SIG-M5 (cell line): ENCODE results near the gene TMEM150C.
"Not testable (repeated sequence)": the region's sequence is repeated elsewhere in the genome, so short reads cannot be mapped to it uniquely, and the experiment has no call there.

Source experiments
- DNase-seq: peaks from one replicate; lab custom pipeline; 2025; lab: John Stamatoyannopoulos, UW

Gene TMEM150C

DNA sequence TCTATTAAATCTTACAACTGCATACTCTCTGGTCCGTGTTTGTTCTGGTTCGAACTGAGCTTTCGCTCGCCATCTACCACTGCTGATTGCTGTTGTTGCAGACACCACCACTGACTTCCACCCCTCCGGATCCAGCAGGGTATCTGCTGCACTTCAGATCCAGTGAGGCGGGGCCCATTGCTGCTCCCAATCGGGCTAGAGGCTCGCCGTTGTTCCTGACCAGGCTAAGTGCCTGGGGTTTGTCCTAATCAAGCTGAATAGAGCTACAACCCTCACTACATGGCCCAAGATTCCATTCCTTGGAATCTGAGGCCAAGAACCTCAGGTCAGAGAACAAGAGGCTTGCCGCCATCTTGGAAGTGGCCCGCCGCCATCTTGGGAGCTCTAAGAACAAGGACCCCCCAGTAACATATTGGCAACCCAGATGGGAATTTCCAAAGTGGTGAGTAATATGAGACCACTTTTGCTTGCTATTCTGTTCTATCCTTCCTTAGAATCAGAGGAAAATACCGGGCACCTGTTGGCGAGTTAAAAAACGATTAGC lies 88.1 kb downstream of the TMEM150C start:
- no peak for DNase-seq

DNA sequence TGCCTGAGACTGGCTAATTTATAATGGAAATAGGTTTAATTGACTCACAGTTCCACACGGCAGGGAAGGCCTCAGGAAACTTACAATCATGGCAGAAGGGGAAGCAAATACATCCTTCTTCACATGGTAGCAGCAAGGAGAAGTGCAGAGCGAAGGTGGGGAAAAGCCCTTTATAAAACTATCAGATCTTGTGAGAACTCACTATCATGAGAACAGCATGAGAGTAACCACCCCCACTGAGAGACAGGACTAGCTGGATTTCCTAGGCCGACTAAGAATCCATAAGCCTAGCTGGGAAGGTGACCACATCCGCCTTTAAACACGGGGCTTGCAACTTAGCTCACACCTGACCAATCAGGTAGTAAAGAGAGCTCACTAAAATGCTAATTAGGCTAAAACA lies 88.7 kb downstream of the TMEM150C start:
- not testable (repeated sequence) for DNase-seq

DNA sequence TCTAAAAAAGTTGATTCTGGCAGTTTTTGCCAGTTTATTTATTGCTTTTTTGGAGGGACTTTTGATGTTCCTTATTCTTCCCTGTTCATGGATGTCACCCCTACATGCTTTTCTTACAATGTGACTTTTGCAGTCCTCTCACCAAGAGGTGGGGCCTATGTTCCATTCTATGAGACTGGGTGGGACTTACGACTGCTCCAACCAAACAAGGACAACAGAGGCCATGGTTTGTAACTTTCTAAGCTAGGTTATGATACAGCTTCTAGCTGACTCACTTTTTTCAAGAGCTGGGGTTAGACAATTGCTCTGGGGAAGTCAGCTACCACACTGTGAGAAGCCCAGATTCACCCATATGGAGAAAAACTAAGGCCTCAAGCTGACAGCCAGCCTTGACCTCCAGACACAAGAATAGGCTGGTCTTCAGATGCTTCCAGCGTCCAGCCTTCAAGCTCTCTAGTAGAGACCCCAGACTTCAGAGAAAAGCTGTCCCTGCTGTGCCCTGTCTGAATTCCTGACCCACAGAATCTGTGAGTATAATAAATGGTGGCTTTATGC lies 91.9 kb downstream of the TMEM150C start:
- no peak for DNase-seq

DNA sequence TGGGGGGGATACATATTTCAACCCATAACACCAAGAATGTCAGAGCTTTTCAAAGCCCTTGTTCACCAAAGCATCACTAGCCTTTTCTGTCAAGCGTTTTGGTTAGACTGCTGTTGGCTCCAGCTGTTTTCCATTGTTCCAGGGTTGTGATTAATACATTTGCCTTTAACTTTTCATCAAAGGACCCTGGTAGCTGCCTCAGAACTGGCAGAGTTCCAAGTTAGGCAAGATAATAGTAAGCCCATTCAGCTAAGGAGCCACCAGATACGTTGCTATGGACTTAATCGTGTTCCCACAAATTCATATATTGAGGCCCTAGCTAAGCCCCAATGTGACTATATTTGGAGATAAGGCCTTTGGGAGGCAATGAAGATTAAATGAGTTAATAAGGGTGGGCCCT lies 94.3 kb downstream of the TMEM150C start:
- DNase-seq: no peak

DNA sequence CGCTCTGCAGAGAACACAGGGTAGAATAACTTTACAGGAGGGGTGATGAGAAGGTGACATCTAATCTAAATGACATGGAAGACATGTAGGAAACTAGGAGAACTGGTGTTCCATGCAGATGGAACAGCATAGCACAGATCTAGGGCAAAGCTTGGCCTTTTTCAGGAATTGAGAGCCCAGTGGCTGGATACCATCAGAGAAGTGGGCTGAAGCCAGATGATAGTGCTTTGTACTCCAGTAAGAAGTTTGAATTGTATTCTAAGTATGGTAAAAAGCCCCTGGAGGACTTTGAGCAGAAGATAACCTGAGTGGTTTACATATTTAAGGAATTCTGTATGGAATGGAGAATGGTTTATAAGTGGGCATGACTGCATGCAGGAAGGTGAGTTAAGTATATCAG lies 98.6 kb downstream of the TMEM150C start:
- DNase-seq: no peak

DNA sequence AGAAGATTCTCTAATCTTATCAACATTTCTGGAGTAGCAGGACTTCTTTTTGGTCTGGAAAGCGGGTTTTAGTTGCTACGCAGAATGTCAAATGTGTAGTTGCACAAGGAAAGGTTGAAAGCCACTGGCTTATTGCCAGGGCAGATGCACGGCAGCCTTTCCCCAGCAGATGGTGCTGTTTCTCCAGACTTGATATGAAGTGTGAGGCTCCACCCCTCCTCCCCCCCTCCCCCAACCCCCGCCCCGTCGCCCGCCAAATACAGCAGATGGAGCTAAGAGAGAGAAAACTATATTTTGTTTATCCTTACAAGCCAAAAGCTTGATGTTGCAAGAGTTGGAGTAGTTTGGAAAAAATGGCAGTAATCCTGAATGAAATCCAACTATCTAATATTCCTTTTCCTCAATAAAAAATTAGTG lies 99.4 kb downstream of the TMEM150C start:
- DNase-seq: no peak

DNA sequence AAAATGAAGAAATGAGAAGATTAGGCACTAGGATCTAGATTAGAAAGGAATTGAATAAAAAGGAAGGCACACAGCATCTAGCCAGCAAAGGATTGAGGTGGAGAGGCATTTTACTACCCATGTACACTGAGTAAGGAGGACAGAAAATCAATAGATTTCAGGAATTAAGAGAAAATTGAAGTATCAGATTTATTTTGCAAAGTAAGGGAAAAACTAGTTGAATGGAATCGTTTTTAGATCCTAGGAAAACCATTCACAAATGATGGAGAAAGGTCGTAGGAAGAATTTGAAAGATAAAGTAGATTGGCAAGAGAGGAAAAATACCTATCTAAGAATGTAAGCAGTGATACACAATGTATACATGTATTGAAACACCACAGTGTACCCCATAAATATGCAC lies 100.1 kb downstream of the TMEM150C start:
- no peak for DNase-seq

DNA sequence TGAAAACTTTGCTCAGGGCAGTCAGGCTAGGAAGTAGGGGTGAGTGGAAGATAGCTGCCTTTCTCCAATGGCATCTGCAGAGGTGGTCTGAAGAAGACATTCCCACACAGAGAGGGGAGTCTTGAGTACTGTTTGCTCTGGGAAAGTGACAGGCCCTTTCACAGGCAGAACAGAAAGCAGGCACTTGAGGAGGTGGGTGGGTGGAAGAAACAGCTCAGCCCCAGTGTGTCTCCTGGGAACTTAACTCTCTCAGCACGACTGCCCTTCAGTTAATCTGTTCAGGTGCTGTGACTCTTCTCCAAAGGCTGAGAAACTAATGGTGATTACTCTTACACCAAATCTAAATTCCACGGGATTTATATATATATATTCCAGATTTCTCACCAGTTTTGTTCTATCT lies 103.1 kb downstream of the TMEM150C start:
- no peak for DNase-seq

DNA sequence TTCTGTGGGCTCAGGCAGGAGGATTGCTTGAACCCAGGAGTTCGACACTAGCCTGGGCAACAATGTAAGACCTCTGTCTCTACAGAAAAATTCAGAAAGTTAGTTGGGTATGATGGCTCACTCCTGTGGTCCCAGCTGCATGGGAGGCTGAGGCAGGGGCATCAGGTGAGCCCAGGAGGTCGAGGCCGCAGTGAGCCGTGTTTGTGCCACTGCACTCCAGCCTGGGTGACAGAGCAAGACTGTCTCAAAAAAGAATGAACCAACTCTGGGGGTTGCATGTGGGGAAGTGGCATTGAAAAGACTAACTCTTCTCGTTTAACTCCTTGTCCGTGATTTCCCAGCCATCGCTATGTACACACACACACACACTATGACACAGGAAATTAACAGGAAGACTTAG lies 104.5 kb downstream of the TMEM150C start:
- no peak for DNase-seq

DNA sequence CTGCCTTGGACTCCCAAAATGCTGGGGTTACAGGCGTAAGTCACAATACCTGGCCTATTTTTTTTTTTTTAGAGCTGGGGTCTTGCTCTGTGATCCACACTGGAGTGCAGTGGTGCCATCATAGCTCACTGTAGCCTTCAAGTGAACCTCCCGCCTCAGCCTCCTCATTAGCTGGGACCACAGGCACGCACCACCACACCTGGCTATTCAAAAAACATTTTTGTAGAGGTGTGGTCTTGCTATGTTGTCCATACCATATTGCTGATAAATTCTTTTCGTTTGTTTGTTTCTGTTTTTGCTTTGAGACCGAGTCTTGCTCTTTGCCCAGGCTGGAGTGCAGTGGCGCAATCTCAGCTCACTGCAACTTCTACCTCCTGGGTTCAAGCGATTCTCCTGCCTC lies 109.8 kb downstream of the TMEM150C start:
- no peak for DNase-seq

DNA sequence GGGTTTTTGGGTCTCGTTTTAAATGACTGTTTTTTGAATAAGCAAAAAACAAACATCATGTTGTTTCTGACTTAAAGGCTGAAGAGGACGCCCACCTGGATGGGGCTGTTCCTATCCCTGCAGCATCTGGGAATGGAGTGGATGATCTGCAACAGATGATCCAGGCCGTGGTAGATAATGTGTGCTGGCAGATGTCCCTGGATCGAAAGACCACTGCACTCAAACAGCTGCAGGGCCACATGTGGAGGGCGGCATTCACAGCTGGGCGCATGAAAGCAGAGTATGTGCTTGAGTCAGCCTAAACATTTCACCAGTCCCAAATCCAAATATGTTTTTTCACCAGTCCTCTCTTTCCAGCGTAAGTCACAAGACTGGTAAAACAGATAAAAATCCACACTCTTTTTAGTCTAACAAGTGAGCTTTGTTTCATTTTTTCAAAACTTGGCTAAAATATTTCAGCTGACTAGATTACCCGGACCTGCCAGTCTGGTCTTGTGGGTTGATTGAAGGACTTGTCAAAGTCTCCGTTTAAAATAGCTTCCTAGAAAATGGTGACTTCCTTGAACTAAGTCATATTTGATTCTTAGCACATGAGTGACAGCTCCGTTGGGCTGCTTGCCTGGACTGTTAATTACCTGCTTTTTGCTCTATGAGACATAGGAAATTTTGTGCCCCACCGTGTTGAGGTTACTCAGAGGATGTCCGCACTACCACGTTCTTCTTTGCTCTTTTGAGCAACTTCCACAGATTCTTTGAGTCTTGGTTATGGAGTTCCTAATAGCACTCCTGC lies 110.6 kb downstream of the TMEM150C start:
- no peak for DNase-seq

DNA sequence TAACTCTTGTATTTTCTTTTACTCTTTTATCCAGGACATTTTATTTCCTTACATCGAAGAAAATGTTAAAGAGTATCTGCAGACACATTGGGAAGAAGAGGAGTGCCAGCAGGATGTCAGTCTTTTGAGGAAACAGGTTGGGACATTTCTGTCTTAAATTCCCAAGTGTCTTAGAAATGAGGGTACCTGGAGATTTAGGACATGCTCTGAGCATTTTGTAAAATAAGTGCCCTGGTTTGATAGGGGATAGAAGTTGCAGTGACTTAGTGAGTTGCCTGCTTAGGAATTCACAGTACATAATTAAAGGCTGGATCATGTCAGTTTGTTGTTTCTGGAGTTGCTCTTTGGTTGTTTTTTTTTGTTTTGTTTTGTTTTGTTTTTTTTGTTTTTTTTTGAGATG lies 113.9 kb downstream of the TMEM150C start:
- DNase-seq: no peak

DNA sequence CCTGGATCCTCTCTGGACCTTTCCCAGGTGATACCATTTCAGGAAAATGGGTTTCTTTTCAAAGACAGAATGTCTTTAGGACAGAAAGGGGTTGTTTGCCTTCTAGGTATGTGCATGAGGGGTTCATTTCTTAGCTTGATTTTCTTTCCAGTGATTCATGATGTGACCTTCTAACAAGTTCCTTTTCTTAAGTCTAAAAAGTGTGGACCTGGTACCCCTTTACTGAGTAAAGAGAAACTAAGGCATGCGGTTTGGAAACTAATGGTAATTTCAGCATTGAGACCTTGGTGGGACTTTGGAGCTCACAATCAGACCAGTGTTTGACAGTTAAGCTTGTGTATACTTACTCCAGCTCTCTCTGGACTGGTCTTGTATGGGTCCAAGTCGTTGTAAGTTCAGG lies 122.7 kb downstream of the TMEM150C start:
- no peak for DNase-seq

DNA sequence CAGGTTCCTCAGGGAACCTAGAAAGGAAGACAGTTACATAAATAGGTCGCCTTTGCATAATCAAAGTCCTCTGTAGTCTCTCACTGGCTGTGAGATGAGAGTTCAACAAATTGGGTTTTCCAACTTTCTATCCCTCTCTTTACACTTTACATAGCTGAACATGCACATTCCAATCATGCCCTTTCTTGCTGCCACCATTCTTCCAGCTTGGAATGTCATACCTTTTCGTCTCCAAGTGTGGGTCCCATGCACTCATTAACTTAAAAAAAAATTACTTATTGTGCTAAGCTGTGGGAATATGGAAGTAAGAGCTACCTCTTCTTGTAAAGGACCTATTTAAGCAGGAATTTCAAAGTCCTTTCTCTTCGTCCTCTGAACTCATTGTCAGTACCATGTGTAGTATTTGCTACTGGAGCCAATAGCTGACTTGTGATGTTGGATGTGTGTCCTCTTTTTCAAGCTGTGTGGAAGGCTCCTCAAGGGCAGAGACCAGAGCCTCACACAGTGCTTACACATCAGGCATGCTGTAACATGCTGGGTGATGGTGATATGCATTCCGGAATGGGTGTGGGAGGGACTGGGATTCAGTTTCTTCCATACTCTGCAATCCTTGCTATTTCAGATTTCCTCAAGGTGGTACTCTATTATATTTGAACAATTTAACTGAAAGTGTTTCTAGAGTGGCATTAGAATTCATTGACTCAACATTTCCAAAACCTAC lies 124.3 kb downstream of the TMEM150C start:
- DNase-seq: no peak

DNA sequence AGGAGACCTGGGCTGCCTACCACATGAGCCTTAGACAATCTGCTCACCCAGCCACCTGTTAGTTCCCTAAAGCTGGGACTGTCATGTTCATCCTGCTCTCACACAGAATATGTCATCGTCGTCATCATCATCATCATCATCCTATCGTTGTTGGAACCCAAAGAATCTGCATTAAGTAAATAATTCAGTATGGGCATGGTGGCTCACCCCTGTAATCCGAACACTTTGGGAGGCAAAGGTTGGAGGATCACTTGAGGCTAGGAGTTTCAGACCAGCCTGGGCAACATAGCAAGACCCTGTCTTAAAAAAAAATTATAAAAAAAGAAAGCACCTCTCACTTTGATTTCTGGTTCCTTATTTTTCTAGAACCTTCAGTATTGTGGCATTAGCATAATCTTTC lies 125.0 kb downstream of the TMEM150C start:
- no peak for DNase-seq

DNA sequence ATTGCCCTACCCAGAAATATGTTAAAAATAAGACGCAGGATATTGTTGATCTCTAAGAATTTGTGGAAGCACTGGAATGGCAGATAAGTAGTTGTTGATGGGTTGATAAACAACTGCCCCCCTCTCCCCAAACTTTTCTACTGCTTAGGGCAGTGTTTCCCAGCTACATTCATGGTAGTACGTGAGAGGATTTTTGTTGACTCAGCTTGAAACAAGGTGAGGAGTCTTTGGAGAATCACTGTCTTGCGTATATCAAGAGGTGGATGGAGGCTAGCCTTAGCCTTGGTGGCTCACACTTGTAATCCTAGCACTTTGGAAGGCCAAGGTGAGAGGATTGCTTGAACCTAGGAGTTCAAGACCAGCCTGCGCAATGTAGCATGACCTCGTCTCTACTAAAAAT lies 125.7 kb downstream of the TMEM150C start:
- no peak for DNase-seq

DNA sequence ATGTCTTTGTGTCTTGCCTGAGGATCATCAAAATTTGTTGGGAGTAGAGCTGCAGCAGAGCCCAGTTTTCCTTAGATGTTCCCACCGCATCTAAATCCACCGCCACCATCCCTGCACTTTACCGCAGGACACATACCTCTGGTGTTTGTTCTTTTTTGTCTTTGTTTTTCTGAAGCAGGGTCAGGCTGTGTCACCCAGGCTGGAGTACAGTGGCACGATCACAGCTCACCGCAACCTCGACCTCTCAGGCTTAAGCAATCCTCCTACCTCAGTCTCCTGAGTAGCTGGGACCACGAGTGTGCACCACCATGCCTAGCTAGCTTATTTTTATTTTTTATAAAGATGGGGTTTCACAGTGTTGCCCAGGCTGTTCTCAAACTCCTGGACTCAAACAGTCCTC lies 126.8 kb downstream of the TMEM150C start:
- DNase-seq: no peak

DNA sequence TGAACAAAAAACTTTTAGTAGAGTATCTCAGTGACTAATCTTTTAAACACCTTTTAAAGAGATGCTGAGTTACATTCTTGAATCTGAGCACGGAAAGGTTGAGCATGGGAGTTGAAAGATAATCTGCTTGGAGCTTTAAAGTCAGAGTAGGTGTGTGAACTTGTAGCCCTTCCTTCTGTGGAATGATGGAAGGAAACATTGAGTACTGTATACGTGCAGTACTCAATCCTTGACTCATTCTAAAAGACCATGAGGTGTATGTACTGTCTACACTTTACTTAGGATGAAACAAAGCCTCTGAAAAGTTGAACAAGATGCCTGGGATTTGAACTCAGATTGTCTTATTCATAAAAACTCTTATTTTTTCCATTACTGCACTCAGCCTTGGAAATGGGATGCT lies 128.0 kb downstream of the TMEM150C start:
- DNase-seq: no peak
